GM18907 (cell line): ENCODE data around the gene ZC3H18.

ENCODE experiments used
- ATAC-seq: cut with Tn5 transposase; IDR thresholded peaks from one replicate; pipeline ENCODE4 v1.9.1; 2021; ENCODE audit warnings: mild to moderate bottlenecking, moderate library complexity; ENCODE audit not compliant: unreplicated experiment

ZC3H18 gene

DNA sequence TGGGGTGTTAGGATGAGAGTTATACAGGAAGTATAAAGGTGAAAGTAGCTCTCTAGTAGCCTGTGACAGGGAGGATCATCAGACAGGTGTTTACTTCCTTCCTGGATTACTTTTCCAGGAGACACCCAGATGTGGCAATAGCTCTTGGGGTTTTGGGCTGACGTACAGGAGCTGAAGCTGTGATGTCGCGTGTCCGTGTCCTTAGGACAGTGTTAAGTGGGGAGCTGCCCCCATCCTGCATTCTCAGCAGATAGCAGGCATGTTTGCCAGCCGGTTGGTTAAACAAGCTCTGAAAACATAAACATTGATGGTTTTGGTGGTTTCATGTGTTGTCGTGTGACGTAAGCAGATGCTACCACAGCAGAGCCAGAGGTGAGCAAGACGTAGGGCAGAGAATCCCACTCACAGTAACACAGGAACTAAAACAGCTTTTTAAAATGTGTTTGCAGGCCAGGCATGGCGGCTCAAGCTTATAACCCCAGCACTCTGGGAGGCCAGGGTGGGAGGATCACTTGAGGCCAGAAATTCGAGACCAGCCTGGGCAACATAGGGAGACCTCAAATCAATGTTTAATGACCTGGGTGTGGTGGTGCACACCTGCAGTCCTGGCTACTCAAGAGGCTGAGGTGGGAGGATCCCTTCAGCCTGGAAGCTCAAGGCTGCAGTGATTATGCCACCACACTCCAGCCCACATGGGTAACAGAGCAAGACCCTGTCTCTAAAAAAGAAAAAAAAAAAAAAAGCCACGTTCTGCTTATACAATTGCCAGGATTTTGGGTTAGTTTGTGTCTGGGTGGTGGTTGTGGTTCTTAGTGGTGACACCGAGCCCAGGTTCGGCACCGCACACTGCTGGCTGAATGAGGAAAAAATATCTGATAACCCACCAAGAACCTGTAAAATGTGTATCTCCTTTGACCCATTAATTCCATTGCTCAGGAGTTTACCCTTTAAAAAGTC lies 49.9 kb downstream of the ZC3H18 start:
- no peak for ATAC-seq

DNA sequence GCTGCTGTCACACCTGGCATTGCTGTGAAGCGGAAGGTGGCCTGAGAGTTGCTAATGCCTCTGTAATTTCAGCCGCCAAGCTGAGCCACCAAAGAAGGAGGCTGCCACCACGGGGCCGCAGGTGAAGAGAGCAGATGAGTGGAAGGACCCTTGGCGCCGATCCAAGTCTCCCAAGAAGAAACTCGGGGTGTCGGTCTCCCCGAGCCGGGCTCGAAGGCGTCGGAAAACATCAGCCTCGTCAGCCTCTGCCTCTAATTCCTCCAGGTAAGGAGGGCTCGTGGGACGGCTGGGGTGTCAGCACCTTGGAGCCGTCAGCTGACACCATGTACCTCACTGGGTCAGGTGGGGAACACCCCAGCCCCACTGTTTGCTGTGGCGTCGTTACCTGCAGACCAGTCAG lies 51.9 kb downstream of the ZC3H18 start:
- no peak for ATAC-seq

DNA sequence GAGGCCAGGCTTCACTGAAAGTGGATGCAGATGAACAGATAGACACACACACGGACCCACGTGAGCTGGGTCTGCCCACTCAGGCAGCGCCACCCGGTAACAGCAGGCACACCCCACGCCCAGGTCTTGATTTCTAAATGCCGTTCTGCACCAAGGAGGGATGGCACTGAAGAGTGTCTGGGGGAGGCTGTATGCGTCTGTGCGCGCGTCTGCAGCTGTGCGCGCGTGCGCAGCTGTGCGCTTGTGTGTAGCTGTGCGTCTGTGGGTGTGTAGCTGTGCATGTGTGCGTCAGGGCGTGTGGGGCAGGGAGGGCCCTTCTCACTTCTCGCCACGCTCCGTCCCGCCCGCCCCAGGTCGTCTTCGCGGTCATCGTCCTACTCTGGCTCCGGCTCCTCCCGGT lies 52.7 kb downstream of the ZC3H18 start:
- ATAC-seq = no peak

DNA sequence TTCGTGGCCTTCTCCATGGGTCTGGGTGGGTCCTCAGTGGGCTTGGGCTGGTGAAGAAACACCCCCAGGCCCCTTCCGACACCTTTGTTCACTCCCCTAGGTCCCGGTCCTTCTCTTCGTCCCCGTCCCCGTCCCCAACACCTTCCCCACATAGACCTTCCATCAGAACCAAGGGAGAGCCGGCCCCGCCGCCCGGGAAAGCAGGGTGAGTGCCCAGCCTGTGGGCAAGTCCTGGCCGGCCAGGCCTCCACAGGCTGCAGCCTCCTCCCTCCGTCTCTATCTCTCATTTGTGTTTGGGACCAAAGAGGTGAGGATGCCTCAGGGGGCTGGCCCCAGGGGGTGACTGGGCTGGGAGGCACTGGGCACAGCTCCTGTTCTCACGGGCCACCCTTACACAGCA lies 53.7 kb downstream of the ZC3H18 start:
- ATAC-seq = no peak

DNA sequence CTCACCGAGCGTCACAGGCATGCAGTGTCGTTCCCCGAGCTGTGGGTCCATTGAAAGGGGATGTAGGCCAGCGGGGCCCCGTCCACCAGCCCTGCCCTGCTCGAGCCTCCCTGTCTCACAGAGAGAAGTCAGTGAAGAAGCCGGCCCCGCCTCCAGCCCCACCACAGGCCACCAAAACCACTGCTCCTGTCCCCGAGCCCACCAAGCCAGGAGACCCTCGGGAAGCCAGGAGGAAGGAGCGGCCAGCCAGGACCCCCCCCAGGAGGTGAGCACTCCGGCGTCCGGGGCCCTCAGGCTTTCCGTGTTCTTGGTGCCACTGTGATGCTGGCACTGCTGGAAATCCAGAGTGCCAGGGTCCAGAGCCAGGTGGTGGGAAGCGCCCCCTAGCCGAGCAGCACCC lies 54.3 kb downstream of the ZC3H18 start:
- no peak for ATAC-seq

DNA sequence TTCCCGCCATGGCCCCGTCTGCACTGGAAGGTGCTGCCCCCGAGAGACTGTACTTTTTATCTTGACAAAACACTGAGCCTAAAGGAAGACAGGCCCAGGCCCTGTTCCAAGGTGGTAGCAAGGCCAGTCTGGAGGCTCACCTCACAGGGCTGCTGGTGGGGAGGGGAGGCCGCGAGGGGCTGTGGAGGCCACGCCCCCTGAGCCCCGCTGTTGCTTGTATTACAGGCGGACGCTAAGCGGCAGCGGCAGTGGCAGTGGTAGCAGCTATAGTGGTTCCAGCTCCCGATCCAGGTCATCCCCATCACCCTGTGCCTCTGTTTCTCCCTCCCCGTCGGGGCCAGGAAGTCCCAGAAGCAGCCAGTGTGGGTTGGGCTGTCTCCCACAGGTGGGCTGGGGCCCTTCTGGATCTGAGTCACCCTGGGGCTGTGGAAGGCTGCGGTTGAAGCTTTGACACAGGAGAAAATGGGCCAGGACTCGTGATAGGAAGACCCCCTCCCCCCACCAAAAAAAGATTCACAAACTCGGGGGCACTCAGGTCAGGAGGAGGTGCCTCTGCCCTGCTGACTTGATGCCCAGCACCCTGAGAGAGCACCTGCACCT lies 54.9 kb downstream of the ZC3H18 start:
- no peak for ATAC-seq

DNA sequence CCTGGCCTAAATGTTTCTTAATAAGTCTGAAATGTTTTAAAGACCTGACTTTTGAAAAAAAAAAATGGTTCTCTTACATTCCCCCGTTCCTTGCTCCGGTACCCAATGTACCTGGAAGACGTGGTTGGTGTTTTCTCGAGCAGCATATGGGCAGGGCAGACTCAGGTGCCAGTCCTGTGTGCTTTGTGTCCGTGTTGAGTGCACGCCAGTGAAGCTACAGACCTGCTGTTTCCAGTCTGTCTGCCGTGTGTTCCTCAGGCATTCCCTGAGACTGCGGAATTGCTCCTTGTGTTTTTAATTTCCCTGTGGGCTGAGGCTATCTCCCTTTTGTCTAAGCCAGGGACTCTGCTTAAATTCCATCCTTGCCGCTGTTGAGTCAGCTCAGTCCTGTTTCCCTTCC lies 56.4 kb downstream of the ZC3H18 start:
- no peak for ATAC-seq

DNA sequence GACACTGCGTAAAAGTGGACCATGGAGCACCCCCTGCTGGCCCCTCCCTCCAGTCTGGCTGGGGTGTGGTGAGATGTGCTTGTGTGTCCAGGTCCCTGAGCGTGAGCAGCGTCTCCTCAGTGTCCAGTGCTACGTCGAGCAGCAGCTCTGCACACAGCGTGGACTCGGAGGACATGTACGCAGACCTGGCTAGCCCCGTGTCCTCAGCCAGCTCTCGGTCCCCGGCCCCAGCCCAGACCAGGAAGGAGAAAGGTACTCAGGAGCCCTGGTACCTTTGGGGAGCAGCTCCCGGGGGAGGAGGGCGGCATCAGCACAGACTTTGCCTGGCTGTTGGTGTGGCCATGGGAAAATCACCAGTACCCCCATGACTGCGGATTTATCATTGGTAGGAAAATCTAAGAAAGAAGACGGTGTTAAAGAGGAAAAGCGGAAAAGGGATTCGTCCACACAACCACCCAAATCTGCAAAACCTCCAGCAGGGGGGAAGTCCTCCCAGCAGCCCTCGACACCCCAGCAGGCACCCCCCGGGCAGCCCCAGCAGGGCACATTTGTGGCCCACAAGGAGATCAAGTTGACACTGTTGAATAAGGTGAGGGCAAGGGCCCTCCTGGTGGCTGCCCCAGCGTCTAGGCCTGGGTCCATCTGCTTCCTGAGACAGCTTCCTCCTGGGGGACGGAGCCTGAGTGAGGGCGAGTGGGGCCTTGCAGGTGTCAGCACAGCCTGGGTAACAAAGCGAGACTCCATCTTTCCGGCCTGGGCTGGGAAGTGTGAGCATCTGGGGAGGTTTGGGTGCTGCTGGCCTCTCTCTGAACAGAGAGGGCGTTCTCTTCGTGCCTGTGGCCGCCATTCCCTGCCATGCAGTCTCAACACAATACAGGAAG lies 57.6 kb downstream of the ZC3H18 start:
- ATAC-seq = no peak

DNA sequence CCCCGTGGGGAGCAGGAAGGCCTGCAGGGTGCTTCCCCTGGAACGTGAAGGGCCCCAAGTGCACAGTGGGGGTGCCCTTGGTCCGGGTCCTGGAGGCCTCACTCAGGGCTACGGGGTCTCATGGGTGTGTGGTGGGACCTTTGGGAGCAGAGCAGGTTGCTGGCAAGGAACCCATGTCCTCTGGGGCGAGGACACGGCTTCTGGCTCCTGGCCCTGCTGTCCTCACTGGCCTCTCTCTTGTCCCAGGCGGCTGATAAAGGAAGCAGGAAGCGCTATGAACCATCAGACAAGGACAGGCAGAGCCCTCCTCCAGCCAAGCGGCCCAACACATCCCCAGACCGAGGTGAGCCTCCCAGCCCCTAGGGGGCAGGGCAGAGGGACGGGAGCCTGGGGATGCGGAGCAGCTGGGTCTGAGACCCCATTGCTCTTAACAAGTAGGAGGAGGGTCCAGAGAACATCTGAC lies 58.3 kb downstream of the ZC3H18 start:
- no peak for ATAC-seq

DNA sequence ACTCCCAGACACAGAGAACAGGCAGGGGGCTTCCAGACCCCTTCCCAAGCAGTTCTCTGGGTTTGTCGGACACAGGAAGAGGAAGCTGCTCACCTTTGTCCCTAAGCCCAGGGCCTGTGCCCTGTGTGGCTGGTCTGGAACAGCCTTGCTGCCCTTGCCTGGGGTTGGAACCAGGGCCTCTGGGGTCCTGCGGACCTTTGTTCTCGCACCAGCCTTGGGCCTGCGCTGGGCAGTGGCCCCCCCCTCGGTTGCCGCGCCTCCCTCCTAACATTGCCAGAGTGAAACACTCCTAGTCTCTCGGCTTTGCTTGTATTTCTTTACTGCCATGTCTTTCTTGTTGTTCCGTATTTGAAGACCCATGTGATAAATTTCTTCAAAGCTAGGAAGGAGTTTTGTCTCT lies 59.6 kb downstream of the ZC3H18 start:
- ATAC-seq = no peak

DNA sequence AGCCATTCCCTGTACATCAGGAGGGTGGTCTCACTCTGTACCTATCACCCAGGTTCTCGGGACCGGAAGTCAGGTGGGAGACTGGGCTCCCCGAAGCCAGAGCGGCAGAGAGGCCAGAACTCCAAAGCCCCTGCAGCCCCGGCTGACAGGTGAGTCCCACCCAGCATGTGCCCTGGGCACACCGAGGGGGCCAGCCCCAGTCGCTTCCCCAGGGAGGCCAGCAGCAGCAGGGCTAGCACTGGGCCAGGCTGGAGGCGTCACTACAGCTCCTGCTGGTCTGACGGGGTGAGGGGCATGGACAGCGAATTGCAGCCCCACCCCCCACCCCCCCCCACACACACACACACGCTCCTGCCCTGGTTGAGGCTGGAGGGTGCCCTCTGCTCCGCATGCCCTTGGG lies 60.2 kb downstream of the ZC3H18 start:
- ATAC-seq = no peak

DNA sequence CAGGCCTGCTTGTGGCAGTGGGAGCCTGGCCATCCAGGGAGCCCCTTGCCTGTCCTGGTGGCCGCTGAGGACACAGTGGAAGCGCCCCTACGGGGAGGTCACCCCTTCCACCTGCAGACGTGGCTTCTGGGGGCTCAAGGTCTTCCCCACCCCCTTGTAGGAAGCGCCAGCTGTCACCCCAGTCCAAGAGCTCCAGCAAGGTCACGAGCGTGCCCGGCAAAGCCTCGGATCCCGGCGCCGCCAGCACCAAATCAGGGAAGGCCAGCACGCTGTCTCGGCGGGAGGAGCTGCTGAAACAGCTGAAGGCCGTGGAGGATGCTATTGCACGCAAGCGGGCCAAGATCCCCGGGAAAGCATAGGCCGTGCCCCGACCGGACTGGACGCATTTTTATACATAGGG lies 60.7 kb downstream of the ZC3H18 start:
- ATAC-seq = no peak

DNA sequence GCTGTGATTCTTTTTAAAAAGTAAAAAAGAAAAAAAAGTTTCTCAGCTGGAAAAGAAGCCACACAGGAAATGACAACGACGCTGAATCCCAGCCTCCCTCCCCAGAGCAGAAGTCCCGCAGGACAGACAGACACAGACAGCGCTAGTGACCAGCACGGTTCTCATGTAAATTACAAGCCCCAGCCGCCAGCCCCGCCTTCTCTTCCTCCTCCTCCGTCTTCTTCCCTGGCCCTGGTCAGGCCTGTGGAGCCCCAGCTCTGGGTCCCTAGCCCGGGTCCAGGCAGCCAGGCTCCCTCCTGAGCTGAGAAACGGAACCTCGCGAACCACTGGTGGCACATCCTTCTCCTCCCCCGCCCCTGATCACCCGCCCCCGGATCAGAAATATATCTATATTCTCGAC lies 61.2 kb downstream of the ZC3H18 start:
- ATAC-seq = no peak

DNA sequence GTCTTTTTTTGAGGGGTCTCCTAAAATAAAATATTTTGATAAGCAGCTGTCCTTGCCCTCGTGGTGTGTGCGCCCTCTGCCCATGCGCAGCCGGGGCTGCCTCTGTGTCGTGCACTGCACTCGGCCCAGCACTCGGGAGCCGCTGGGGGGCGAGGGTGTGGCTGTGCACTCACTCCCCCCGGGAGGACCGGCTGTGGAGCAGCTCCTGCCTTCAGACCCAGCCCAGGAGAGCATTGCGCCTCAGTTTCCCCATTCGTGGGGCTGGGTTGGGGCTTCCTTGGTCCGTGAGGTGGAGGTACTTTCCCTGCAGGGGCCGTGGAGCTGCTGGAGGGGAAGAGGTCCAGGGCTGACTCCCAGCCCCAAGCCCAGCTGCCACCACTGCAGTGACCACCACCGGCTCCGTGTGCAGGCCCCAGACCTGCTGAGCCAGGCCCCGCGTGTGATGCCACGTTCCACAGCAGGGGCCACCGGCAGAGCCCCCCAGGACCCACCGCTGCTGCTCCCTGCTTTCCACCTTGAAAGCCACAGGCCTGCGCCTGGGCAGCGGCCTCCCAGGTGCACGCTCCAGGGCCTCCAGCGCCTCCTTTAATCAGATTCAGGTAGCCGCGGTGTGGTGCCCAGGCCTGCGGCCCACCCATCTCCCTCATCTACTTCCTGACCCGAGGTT lies 61.9 kb downstream of the ZC3H18 start:
- no peak for ATAC-seq

DNA sequence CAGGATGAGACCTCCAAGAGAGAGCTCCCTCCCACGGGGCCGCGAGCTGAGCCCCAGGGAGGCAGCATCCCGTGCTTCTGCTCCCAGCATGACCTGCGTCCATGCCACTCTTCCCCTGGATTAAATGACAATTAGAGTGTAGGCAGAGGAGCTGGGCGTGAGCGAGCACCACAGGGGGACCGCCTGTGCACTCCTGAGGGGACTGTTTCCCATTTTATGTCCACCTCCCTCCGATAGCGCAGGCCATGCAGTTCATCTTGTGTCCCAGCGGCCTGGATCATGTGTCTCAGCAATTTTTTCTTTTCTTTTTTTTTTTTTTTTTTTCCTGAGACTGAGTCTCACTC lies 62.4 kb downstream of the ZC3H18 start:
- ATAC-seq = no peak

DNA sequence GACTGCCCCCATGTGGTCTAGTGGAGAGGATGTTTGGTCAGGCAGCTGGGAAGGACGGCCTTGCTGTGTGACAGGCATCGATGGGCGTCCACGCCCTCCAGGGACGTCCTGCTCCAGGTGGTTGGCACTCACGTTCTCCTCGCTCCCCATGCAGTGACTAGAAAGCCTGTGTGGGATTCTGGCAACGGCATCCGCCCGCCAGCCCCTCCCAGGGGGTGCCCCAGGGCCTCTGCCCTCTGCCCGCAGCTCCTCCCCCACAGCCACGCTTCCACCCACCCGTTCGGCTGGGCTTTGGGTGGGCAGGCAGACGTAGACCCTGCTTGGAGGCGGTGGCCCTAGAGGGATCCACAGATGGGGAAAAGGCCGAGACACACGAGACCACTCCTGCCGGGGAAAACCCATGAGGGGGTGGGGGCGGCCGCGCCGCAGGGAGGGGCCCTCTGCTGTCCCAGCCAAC lies 63.5 kb downstream of the ZC3H18 start:
- peak; percentile 32 for ATAC-seq

DNA sequence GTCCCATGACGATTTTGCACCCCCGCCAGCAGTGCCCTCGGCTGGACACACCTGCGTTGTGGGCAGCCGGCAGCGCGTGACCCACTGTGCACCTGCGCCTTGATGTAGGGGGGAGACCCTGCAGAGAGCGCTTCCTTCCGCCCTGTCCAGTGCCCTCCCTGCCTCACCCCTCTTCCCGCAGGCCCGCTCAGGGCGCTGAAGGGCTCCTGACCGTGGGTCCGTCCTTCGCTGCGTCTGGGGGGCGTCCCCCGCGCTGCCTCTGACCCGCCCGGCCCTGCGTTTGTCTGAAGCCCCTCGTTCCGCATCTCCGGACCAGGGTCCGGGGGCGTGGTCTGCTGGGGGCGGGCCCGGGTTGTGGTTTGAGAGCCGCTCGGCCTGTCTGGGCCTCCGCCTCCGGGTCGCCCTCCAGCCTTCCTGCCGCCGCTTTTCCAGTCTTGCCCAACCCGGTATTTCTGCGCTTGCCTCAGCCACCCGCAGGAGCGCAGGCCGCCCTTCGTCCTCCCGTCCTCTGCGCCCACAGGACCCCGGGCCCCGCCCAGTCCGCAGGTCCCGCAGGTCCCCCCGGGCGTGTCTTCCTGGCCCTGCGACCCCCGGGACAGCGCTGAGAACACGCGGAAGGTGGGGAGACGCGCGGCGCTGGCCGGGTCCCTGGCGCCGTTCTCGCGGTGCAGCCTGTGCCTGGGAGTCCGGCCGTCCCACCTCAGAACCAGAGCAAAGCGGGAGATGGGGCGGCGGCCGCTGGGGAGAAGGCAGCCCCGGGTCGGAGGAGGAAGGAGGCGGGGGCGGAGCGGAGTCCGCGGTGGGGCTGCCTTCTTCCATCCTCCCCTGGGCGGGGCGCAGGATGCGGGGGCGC lies 64.2 kb downstream of the ZC3H18 start:
- ATAC-seq = peak; percentile 57

DNA sequence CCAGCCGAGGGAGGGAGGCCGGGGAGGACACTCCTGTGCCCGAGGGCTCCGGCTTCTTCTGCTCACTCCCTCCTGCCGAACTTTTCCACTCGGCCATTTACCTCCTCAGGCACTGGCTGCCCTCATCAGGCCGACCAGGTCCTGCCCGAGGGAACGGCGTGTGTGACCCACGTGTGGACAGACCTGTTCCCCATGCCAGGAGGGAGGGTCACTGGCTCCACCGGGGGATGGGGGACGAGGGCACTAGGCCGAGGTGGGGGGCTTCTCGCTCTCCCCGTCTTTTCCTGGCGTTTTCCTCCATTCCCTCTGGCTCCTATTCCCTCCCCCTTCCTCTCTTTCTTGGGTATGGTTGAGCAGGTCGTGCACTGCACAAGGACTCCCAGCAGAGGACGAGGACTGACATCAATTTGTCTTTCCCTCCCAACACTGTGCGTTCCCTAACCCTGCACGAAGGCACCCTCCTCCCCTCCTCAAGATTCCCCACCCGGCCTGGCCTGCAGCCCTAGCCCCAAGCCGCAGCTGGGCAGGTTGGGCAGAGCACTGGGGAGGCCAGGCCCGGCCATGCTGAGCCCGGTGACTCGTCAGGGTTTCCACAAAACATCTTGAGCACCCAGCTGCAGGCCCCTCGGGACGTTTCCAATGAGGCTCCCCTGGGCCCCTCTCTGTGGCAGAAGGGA lies 64.9 kb downstream of the ZC3H18 start:
- no peak for ATAC-seq

DNA sequence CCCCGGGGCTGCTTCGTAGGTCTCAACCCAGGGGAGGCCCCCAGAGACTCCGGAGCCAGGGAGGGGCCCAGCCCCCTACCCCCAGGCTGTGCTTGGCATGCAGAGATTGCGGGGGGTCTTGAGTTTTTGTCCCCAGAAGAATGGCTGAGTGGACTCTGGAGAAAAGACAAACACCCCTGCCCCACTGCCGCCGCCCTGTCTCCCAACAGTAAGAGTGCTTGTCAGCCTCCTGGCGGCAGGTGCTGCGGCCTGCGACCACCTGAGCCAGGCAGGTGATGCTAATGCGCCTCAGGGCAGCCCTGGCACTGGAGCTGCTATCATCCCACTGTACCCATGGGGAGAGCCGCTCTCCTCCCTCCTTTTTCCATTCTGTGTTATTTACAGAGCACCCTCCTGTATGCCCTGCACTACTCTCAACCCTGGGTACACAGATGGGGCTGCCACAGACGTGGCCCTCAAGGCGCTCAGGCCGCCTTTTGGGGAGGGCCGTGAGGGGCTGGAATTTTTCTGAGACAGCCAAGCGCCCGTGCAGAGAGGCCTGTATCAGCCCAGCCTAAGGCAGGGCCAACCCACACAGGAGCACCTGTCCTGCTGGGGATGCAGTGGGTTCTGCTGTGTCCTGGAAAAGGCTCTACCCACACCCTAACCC lies 65.6 kb downstream of the ZC3H18 start:
- ATAC-seq = no peak
